Stimulated activated effector memory CD8-positive, alpha-beta T cell treated with anti-CD3 and anti-CD28 coated beads, Interleukin-12 subunit alpha, Interleukin-12 subunit beta, amount 100 ng/mL, for 72 hours (primary cell): ENCODE data around the gene FXR1.

Experiments
- ATAC-seq: fragments of 150-1000 bp; cut with Tn5 transposase; 2 replicates; pipeline ENCODE4 v1.10.0; 2021
- DNase-seq, 2 donors: peaks; one replicate each; pipeline ENCODE4 v3.0.0; 2021 to 2022; ENCODE audit warnings: low spot score in 2 of 2
- H3K27ac Mint-ChIP-seq: one replicate; pipeline ENCODE4 v1.8.0; 2022; ENCODE audit warnings: mild to moderate bottlenecking, mixed read lengths
- H3K36me3 Mint-ChIP-seq: one replicate; pipeline ENCODE4 v1.8.0; 2022; ENCODE audit warnings: mild to moderate bottlenecking, mixed read lengths
- H3K4me1 Mint-ChIP-seq: one replicate; pipeline ENCODE4 v1.8.0; 2022; ENCODE audit warnings: mixed read lengths
- H3K4me3 Mint-ChIP-seq: one replicate; pipeline ENCODE4 v1.8.0; 2022; ENCODE audit warnings: mild to moderate bottlenecking, mixed read lengths
- H3K9me3 Mint-ChIP-seq: one replicate; pipeline ENCODE4 v1.8.0; 2022; ENCODE audit warnings: mixed read lengths

The FXR1 gene

GRCh38 chr3:181017690-181018089, 105.2 kb downstream of the FXR1 start:
- no peak for DNase-seq
- Mint-ChIP-seq H3K4me1 (no peaks in the 10 kb centered on the region), H3K36me3 (no peaks in the 10 kb centered on the region), H3K4me3 (no peak overlapping the region), H3K27ac (no peak overlapping the region), H3K9me3 (no peaks in the 10 kb centered on the region)
- ATAC-seq = no peak

- ATAC-seq = no peak
- Mint-ChIP-seq H3K4me3 (no peak overlapping the region), H3K36me3 (peaks cover 6% of the 10 kb centered on the region), H3K27ac (no peak overlapping the region), H3K9me3 (peaks cover 8% of the 10 kb centered on the region), H3K4me1 (no peaks in the 10 kb centered on the region)
- no peak for DNase-seq
These were observed 112.7 kb downstream of the FXR1 start for GRCh38 chr3:181025204-181025603.

GRCh38 chr3:181030948-181031347, 118.5 kb downstream of the FXR1 start:
- no peaks in the 10 kb centered on the region for H3K36me3 Mint-ChIP-seq
- H3K4me3 Mint-ChIP-seq = no peak overlapping the region
- DNase-seq (no peak), ATAC-seq (no peak)
- no peak overlapping the region for H3K27ac Mint-ChIP-seq
- H3K9me3 Mint-ChIP-seq = peaks cover 3% of the 10 kb centered on the region
- no peaks in the 10 kb centered on the region for H3K4me1 Mint-ChIP-seq
